NCI-H187 treated with DMSO at 0.1 percent for 48 hours (cell line): ENCODE results near the gene CFAP47.
"Not testable (repeated sequence)": the region's sequence is repeated elsewhere in the genome, so short reads cannot be mapped to it uniquely, and the experiment has no call there.

Source experiments
- DNase-seq: peaks from one replicate; lab custom pipeline; 2025; lab: John Stamatoyannopoulos, UW

CFAP47 gene, protein sequence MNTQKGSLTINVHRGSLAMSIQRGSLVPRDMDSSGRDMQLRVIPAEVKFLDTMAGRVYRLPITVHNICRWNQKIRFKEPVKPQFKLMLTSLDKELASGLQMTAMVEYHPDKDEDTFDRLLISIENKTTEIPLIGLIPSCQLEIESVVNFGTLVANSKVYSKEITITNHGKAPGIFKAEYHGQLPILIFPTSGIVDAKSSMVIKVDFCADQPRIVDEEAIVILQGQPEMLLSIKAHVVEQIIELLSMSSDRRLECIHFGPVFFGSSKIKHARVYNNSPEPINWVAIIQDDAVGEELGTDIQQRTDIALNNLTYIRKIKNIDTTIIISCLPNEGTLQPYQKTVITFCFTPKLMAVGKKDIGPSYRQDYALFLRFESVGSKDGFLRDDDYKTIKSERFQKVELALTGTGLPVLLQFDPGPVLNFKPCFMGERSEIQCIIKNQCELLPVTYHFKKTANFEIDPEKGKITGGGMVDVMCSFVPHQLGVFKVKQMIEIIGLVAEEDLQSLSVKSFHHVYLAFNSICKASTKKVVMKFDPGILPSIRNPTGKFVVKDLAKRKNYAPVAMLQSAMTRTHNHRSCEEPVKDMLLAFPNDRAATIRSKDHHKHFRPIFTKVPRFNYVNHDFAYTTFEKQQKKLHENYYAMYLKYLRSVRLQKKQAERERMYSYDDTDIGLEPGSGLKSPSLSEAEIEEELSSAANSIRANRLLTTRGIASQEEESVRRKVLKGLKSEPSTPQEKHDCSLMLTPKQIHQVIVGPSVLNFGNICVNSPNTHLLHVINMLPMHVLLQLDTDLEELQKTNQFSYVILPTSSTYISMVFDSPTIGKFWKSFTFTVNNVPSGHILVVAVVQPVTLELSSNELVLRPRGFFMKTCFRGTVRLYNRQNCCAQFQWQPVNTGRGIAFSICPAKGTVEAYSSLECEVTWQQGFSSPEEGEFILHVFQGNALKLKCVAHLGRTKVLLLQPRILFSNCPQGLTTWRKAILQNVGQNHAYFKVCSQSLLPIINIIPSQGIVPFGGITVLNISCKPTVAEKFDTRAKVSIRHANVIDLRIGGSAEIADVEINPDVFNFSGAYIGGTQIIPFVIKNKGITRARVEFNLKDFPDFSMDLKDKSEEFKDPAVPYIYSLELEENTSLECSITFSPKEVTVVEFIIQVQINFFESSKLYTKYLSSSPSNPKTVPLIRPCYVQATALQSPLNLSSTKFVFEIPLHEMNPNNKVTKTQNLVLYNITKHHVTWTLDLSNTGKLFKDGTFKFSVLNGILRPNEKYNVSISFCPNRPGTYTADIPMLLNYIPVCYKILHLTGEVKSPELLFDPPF (N-terminal part only)

DNA sequence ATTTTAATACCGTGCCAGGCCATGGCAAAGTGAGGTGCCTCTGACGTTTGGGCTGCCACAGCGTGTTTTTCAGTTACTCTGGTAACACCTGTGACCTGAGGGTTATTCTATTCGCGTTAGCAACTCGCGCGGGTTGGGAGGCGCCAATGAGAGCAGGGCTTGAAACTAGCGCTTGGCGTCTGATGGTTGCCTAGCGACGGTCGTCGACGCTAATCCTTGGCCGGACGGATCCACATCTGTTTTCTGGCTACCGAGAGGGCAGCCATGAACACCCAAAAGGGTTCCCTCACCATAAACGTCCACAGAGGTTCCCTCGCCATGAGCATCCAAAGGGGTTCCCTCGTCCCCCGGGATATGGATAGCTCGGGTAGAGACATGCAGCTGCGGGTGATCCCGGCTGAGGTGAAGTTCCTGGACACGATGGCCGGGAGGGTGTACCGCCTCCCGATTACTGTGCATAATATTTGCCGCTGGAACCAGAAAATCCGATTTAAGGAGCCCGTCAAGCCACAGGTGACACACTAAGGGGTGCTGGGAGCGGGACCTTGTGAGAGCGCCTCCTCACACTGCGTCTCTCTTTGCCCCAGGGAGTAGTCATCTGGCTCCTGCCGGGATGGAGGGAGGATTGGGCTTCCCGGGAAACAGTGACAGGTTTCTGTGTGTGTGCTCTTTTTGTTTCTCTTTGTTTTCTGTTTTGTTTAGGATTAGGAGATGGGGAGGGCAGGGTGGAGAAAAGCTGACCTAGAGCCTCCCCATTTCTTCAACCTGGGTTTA lies at the start of gene CFAP47:
TSS of gene CFAP47 (plus strand) at position 199 of the 774 bp plus-strand sequence. CDS start at position 265, 66 bp downstream.
- no peak for DNase-seq

GRCh38 chrX:35880601-35881000 lies 38.9 kb upstream of the CFAP47 start:
- no peak for DNase-seq

DNA sequence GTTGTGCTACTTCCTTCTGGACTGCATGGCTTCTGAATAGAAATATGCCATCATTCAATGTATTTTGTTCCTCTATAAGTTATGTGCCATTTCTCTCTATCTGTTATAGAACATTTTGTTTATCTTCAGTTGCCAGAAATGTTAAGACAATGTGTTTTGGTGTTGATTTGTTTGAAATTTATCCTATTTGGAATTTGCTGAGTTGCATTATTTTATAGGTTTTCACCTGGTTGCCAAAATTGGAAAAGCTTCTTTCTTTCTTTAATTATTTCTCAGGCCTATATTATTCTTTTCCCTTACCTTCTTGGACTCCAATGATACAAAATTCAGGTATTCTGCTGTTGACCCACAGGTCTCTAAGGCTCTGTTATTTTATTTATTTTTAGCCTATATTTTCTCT lies 33.4 kb upstream of the CFAP47 start:
- DNase-seq, result no peak

GRCh38 chrX:35890699-35891098 lies 28.8 kb upstream of the CFAP47 start:
- DNase-seq, result no peak

DNA sequence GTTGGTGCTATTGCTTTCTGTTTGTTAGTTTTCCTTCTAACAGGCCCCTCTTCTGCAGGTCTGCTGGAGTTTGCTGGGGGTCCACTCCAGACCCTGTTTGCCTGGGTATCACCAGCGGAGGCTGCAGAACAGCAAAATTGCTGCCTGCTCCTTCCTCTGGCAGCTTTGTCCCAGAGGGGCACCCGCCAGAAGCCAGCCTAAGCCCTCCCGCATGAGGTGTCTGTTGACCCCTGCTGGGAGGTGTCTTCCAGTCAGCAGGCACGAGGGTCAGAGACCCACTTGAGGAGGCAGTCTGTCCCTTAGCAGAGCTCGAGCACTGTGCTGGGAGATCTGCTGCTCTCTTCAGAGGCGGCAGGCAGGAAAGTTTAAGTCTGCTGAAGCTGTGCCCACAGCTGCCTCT lies 67.3 kb downstream of the CFAP47 start:
- not testable (repeated sequence) for DNase-seq

- DNase-seq, result no peak
Observed at GRCh38 chrX:36007207-36007606, 87.7 kb downstream of the CFAP47 start.

DNA sequence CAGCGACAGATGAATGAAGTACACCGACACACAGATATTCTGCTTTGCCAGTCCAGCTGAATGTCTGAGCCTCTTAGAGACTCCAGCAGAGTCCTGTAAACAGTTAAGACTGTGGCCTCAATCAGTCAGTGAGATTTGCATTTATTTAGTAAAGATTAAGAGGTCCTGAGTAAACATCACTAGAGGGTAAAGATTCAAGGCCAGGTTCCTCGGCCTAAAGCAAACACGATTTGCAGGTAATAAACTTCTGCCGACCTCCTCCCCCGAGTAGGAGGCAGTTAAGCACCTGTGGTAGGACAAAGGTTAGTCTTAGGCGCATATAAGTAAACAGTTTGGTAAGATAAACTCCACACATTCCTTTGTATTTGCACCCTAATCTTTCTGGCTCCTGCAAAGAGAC lies 99.6 kb downstream of the CFAP47 start:
- no peak for DNase-seq

DNA sequence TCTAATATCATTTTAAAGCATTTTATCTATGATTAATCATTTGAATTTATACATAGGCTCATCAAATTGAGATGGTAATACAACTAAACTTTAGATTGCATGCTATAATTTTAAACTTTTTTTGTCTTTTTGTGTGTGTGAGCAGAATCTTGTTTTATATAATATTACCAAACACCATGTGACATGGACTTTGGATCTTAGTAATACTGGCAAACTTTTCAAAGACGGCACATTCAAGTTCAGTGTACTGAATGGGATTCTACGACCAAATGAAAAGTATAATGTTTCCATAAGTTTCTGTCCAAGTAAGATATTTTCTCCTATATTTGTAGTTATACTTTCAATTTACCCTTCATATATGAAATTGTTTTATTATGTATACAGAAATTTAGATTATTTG lies 116.0 kb downstream of the CFAP47 start:
- DNase-seq, result no peak

DNA sequence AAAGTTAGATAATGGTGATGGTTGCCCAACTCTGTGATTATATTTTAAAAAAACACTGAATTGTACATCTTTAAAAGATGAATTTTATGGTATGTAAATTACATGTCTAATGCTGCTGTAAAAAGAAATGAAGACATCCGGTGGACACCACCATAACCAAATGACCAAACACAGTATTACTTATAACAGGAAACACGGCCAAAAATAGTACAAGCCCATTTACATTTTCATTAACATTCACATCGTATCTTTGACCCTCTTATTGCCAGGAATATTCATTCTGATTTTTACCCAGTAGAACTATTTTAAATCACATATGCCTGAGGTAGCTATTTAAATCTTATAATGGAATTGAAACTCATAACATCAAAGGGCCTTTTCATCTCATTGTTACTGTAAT lies 143.2 kb downstream of the CFAP47 start:
- DNase-seq, result no peak

GRCh38 chrX:36071061-36071460 lies 151.5 kb downstream of the CFAP47 start:
- DNase-seq, result no peak

GRCh38 chrX:36075009-36075408 lies 155.5 kb downstream of the CFAP47 start:
- DNase-seq, result not testable (repeated sequence)

- no peak for DNase-seq
Observed at GRCh38 chrX:36083256-36083655, 163.7 kb downstream of the CFAP47 start.

DNA sequence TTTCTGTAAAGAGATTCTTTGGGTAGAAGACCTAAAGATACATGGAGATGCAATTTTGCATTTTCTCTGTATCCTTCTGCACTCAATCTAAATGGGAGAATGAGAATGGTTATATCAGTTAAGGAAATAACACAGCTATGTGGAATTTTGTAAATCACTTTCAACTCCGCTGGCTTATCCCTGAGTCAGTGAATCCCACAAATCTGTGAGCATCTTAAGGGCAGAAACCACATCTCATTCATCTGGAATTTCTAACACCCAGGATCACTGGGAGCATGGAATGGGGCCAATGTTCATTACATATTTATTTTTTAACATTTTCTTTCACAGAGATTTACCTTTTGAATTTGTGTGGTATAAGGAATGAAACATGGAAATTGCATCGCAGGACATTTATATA lies 167.8 kb downstream of the CFAP47 start:
- DNase-seq, result no peak

GRCh38 chrX:36088939-36089338 lies 169.4 kb downstream of the CFAP47 start:
- DNase-seq, result not testable (repeated sequence)

DNA sequence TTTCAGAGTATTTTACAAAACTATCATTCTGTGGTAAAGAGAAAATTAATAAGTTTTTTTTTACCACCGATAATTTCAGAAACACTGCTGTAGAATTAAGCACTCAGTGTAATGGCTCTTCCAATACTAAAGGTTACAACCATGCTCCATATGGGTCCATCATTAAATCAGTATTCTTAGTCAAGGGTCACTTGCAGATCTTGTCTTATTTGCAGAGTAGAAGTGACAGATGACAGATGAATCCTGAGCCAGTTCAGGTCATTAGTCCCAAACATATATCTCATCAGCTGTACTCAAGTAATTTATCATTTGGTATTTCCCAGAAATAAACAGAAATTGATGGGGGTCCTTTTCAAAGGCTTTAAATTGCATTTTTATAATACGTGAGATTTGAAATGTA lies 182.9 kb downstream of the CFAP47 start:
- DNase-seq, result no peak

GRCh38 chrX:36116222-36116621 lies 196.7 kb downstream of the CFAP47 start:
- no peak for DNase-seq

- DNase-seq, result no peak
Observed at GRCh38 chrX:36159254-36159653, 239.7 kb downstream of the CFAP47 start.

DNA sequence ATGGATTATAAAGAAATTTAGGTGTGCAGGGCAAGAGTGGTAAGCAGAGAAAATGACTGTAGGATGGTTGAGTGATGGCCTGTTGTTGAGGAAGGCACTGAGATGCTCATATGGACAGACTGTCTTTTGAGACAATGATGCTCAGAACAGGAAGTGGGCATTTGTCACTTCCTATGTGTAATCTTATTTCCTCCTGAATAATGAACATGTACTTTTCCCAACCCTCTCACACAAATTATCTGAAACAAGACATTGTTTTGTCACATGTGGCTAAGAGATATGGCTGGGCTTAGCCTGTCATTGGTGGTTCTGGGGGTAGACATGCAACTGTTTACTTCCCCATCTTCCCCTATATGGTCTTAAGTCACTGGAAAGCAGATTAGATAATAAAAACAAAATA lies 240.5 kb downstream of the CFAP47 start:
- no peak for DNase-seq

- no peak for DNase-seq
Observed at GRCh38 chrX:36198575-36198974, 279.0 kb downstream of the CFAP47 start.

DNA sequence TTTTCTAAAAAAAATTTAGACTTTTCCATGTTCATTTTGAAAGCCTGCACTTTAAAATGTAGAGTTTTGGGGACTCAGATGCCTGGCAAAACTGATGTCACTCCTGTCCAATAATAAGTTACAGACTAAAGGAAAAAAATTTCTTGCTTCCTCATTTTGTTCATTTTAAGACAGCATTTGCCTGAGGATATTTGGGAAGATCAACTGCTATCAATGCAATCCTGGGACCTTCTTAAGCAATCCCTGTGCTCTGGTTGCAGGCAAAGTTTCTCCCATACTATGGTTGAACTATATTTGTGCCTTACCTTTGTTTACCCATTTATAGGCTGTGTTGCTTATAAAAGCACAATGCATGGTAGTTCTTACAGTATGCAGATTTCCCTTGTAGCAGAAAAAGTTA lies 280.4 kb downstream of the CFAP47 start:
- no peak for DNase-seq

GRCh38 chrX:36214924-36215323 lies 295.4 kb downstream of the CFAP47 start:
- DNase-seq, result no peak
